Osteocyte (in vitro differentiated cells): ENCODE data around the gene PDXK. TPM values are rescaled to one million over a fixed set of nuclear protein-coding genes. Genes with fewer than 3 reads are reported as not detected.
A peak's percentile ranks its signal among the peaks of the same experiment; 100 is the strongest.

Experiments used
- DNase-seq: peaks from one replicate; pipeline ENCODE4 v3.0.0; 2021; ENCODE audit warnings: mixed read lengths; ENCODE audit not compliant: unreplicated experiment; ENCODE audit errors: extremely low spot score
- H3K27ac Mint-ChIP-seq: one replicate; pipeline ENCODE4 v1.8.0; 2021; ENCODE audit warnings: mild to moderate bottlenecking, mixed read lengths; ENCODE audit not compliant: unreplicated experiment
- H3K27me3 Mint-ChIP-seq: one replicate; pipeline ENCODE4 v1.8.0; 2021; ENCODE audit warnings: mixed read lengths; ENCODE audit not compliant: unreplicated experiment
- H3K36me3 Mint-ChIP-seq: one replicate; pipeline ENCODE4 v1.8.0; 2021; ENCODE audit warnings: mixed read lengths; ENCODE audit not compliant: unreplicated experiment
- H3K4me1 Mint-ChIP-seq: one replicate; pipeline ENCODE4 v1.8.0; 2021; ENCODE audit warnings: mixed read lengths; ENCODE audit not compliant: unreplicated experiment
- H3K4me3 Mint-ChIP-seq: one replicate; pipeline ENCODE4 v1.8.0; 2021; ENCODE audit warnings: mild to moderate bottlenecking, moderate library complexity, mixed read lengths; ENCODE audit not compliant: unreplicated experiment
- H3K9me3 Mint-ChIP-seq: one replicate; pipeline ENCODE4 v1.8.0; 2021; ENCODE audit warnings: mixed read lengths; ENCODE audit not compliant: unreplicated experiment
- CTCF ChIP-seq: fragments of 200-600 bp; sonication (generic); IDR thresholded peaks from 2 replicates; pipeline ENCODE4 v1.5.0; 2021; ENCODE audit warnings: antibody characterized with exemption, mild to moderate bottlenecking, moderate library complexity
- total RNA-seq: library from RNA; stranded (reverse); gene quantifications from 2 replicates; pipeline ENCODE4 v1.2.1, GENCODE V29; 2021

PDXK gene
- total RNA-seq, 1 donor from 2014 or later: 96.7 TPM

- Mint-ChIP-seq H3K27me3 (no peaks in the 10 kb centered on the region), H3K27ac (peak overlapping the region; percentile 47), H3K4me3 (no peak overlapping the region), H3K4me1 (peaks cover 12% of the 10 kb centered on the region), H3K9me3 (no peaks in the 10 kb centered on the region), H3K36me3 (peaks cover 12% of the 10 kb centered on the region)
- no peak for TF ChIP-seq CTCF
- no peak for DNase-seq
These were observed 18.9 kb upstream of the PDXK start for GRCh38 chr21:43699933-43700599.

DNA sequence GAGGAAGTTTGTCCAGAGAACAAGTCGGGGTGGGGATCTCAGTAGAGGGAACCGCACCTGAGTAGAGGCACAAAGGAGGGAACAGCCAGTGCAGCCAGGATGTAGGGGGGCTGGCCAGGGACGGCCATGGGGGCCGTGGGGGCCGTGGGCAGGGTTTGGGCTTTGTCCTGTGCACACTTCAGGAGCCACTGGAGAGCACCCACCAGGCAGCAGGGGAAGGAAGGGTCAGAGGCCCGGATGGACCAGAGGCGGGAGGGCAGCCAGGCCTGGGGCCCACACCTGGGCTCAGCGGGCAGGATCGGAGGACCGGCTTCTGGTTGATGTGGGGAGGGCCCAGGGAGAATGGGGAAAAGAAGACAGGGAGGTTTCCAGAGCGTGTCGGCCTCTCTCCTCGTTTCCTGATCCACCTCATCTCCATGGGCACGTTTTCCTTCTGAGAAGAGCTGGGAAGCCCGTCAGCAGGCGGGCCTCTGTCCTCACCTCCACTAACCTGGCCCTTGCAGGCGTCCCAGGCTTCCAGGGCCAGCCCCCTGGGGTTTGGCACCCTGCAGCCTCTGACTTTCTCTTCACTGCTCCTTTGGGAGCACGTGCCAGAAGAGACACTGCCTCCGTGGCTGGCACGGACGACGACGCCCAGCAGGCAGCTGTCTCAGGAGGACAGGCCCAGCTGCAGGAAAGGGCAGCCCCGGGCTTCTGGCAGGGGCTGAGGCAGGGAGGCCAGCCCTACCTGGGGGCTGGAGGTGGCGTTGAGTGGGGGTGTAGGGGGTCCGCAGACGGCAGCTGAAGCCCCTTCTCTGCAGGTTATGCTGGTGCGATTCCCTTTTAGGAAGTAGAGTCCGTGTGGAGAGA lies 16.8 kb upstream of the PDXK start:
- no peaks in the 10 kb centered on the region for H3K27me3 Mint-ChIP-seq
- H3K27ac Mint-ChIP-seq: no peak overlapping the region
- no peaks in the 10 kb centered on the region for H3K9me3 Mint-ChIP-seq
- peaks cover 12% of the 10 kb centered on the region for H3K4me1 Mint-ChIP-seq
- no peak for DNase-seq
- TF ChIP-seq CTCF: no peak
- H3K36me3 Mint-ChIP-seq: peaks cover 2% of the 10 kb centered on the region
- H3K4me3 Mint-ChIP-seq: no peak overlapping the region

DNA sequence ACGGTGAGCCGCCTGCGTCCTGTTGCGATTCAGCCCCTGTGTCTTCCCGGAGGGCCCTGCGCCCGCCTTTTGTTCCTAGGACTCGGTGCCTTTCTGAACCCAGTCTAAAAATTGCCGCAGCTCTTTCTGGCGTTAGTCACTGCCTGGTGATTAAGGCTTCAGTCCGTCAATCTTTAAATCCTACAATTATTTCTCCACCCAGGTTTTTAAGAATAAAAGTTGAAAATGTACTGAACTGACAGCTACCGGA lies 16.2 kb upstream of the PDXK start:
- Mint-ChIP-seq H3K27me3 (no peaks in the 10 kb centered on the region), H3K36me3 (no peaks in the 10 kb centered on the region), H3K4me1 (peaks cover 12% of the 10 kb centered on the region), H3K27ac (no peak overlapping the region), H3K9me3 (no peaks in the 10 kb centered on the region), H3K4me3 (no peak overlapping the region)
- no peak for DNase-seq
- TF ChIP-seq CTCF: no peak

DNA sequence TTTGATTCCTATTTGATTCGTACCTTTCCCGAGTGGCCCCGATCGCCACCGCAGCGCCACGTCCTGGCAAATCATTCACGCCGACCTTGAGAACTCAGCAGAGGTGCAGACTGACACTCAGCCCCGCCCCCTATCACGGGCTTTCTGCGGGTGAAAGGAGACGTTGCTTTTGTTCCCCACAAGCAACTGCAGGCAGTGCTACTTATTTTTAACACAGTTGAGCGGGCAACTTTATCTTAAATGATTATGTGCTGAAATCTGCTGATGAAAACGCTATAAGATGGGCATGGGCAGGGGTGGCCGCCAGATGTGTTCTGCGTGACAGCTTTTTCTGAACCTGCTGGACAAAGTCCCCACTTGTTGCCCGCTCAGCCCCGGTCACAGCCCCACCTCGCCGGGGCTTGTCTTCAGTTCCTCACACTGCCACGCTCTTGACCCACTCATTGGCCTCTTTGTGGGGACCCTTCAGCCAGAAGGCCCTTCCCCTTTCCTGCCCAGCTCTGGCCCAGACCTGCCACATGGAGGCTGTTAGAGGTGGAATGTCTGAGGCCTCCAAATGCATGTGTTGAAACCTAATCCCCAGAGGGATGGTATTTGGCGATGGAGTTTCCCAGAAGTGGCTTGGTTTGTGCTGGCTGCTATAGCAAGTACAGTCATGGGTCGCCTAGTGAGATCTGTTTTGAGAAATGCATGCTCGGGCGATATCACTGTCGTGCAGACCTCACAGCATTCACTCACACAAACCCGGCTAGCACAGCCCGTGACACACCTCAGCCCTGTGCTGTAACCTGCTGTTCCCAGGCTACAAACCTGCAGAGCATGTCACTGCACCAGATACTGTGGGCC lies 15.7 kb upstream of the PDXK start:
- H3K4me1 Mint-ChIP-seq: peaks cover 12% of the 10 kb centered on the region
- no peak overlapping the region for H3K27ac Mint-ChIP-seq
- H3K4me3 Mint-ChIP-seq: no peak overlapping the region
- H3K27me3 Mint-ChIP-seq: no peaks in the 10 kb centered on the region
- DNase-seq: no peak
- no peaks in the 10 kb centered on the region for H3K36me3 Mint-ChIP-seq
- H3K9me3 Mint-ChIP-seq: no peaks in the 10 kb centered on the region
- TF ChIP-seq CTCF: no peak

DNA sequence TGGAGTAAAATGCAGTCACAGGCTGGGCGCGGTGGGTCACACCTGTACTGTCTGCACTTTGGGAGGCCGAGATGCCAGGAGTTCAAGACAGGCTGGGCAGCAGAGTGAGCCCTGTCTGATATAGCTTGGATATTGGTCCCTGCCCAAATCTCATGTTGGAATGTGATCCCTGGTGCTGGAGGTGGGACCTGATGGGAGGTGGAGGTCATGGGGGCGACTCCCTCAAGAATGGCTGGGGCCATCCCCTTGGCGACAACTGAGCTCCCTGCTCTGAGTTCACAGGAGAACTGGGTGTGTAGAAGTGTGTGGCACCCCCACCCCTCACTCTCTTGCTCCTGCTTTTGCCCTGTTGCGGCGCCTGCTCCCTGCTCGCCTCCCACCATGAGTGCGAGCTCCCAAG lies 11.5 kb upstream of the PDXK start:
- no peak overlapping the region for H3K27ac Mint-ChIP-seq
- no peaks in the 10 kb centered on the region for H3K36me3 Mint-ChIP-seq
- no peaks in the 10 kb centered on the region for H3K9me3 Mint-ChIP-seq
- no peak overlapping the region for H3K4me3 Mint-ChIP-seq
- H3K4me1 Mint-ChIP-seq: peaks cover 30% of the 10 kb centered on the region
- no peak for DNase-seq
- TF ChIP-seq CTCF: no peak
- H3K27me3 Mint-ChIP-seq: no peaks in the 10 kb centered on the region
